Fibroblast of lung (primary cell): ENCODE data around the gene TMEM203.

ENCODE experiments used
- CTCF ChIP-seq, 2 donors: IDR thresholded peaks in 1 of 2; conservative IDR thresholded peaks in 1 of 2; 1 replicate in 1 of 2; 2 replicates in 1 of 2; pipeline ENCODE4 v1.5.1; 2011 to 2012; ENCODE audit warnings: low read length in 2 of 2, control low read depth in 1 of 2, inconsistent platforms in 1 of 2, low read depth in 1 of 2, mild to moderate bottlenecking in 1 of 2
- EZH2 ChIP-seq: IDR thresholded peaks from 2 replicates; pipeline ENCODE4 v1.5.1; 2012; ENCODE audit warnings: low read length, control low read depth, mild to moderate bottlenecking; ENCODE audit errors: missing control alignments

- TF ChIP-seq CTCF (conservative IDR thresholded peaks at IDR 0.05 in 1 of 2, IDR thresholded peaks at IDR 0.05 in 1 of 2; ENCODE audit: low read depth in 1 of 2, low read length in 2 of 2) (no peak), EZH2 (no peak)
Observed at GRCh38 chr9:137230705-137231371, 25.4 kb upstream of the TMEM203 start, which contains the start of gene SLC34A3.
